ENCODE results near the gene LARP1.

Gene LARP1

GRCh38 chr5:154756009-154756867 lies 1.1 kb downstream of the LARP1 start:
- ATAC-seq, result peak; percentile 22
- TF ChIP-seq PPARA (CRISPR knock-in tag; IDR thresholded peaks at IDR 0.05; ENCODE audit: borderline replicate concordance), result no peak
- TF ChIP-seq PATZ1 (CRISPR knock-in tag; IDR thresholded peaks at IDR 0.05; ENCODE audit: borderline replicate concordance), result no peak
- no peak for TF ChIP-seq ZNF70 (CRISPR knock-in tag; IDR thresholded peaks at IDR 0.05)
- TF ChIP-seq ZNF565 (CRISPR knock-in tag; conservative IDR thresholded peaks at IDR 0.05; ENCODE audit: low read depth), result no peak
- TF ChIP-seq ISL1 (CRISPR knock-in tag; IDR thresholded peaks at IDR 0.05), result no peak
- TF ChIP-seq ZNF8 (CRISPR knock-in tag; IDR thresholded peaks at IDR 0.05), result no peak
- no peak for TF ChIP-seq POU6F1 (CRISPR knock-in tag; IDR thresholded peaks at IDR 0.05; ENCODE audit: borderline replicate concordance, low read depth)
- no peak for TF ChIP-seq SNAI2 (CRISPR knock-in tag; IDR thresholded peaks at IDR 0.05)
- no peak for TF ChIP-seq TCF4 (CRISPR knock-in tag; IDR thresholded peaks at IDR 0.05; ENCODE audit: borderline replicate concordance)
- TF ChIP-seq ZFP30 (CRISPR knock-in tag; IDR thresholded peaks at IDR 0.05), result no peak
- no peak for TF ChIP-seq GLIS3 (CRISPR knock-in tag; IDR thresholded peaks at IDR 0.05)
- no peak for TF ChIP-seq CSDC2 (CRISPR knock-in tag; IDR thresholded peaks at IDR 0.05)
- TF ChIP-seq TSHZ2 (CRISPR knock-in tag; IDR thresholded peaks at IDR 0.05), result no peak
- TF ChIP-seq ESRRG (CRISPR knock-in tag; IDR thresholded peaks at IDR 0.05), result no peak

GRCh38 chr5:154756868-154757813 lies 2.0 kb downstream of the LARP1 start:
- ATAC-seq, result peak; percentile 2; the same call in 2 of the 3 replicates
- TF ChIP-seq CREB5 (CRISPR knock-in tag; IDR thresholded peaks at IDR 0.05; ENCODE audit: low read depth) (no peak), ZFP30 (CRISPR knock-in tag; IDR thresholded peaks at IDR 0.05) (no peak)

GRCh38 chr5:154757814-154758406 lies 2.7 kb downstream of the LARP1 start:
- ATAC-seq, result no peak
- TF ChIP-seq ZNF565 (CRISPR knock-in tag; conservative IDR thresholded peaks at IDR 0.05; ENCODE audit: low read depth) (no peak), BACH2 (CRISPR knock-in tag; IDR thresholded peaks at IDR 0.05; ENCODE audit: borderline replicate concordance) (no peak), ZNF70 (CRISPR knock-in tag; IDR thresholded peaks at IDR 0.05) (no peak), CSDC2 (CRISPR knock-in tag; IDR thresholded peaks at IDR 0.05) (no peak), OSR1 (CRISPR knock-in tag; IDR thresholded peaks at IDR 0.05) (no peak), ZFP3 (CRISPR knock-in tag; IDR thresholded peaks at IDR 0.05) (no peak), PPARA (CRISPR knock-in tag; IDR thresholded peaks at IDR 0.05; ENCODE audit: borderline replicate concordance) (no peak), RARB (CRISPR knock-in tag; IDR thresholded peaks at IDR 0.05) (no peak), SNAI2 (CRISPR knock-in tag; IDR thresholded peaks at IDR 0.05) (no peak), ZFP30 (CRISPR knock-in tag; IDR thresholded peaks at IDR 0.05) (no peak), CSRNP3 (CRISPR knock-in tag; IDR thresholded peaks at IDR 0.05) (no peak), ARNTL (CRISPR knock-in tag; IDR thresholded peaks at IDR 0.05; ENCODE audit: borderline replicate concordance, low read depth) (no peak)
